Cardiac fibroblast (primary cell): ENCODE results near the gene MAP3K14.

Experiments
- DNase-seq, 2 donors: peaks; one replicate each; pipeline versions ENCODE4 v3.0.0 to v3.0.0-alpha.2; 2010; ENCODE audit warnings: low read depth in 2 of 2
- H3K4me3 ChIP-seq, 2 donors: replicated peaks in 1 of 2; 1 replicate in 1 of 2; 2 replicates in 1 of 2; pipeline ENCODE4 v1.5.1; 2011; ENCODE audit warnings: low read depth in 2 of 2, low read length in 2 of 2, mild to moderate bottlenecking in 2 of 2, moderate library complexity in 1 of 2
- TF ChIP-seq, protein P1 (sequence below): IDR thresholded peaks from one replicate; pipeline ENCODE4 v1.5.1; 2011; ENCODE audit warnings: low read depth, mild to moderate bottlenecking, low read length, inconsistent platforms

MAP3K14 gene

DNA sequence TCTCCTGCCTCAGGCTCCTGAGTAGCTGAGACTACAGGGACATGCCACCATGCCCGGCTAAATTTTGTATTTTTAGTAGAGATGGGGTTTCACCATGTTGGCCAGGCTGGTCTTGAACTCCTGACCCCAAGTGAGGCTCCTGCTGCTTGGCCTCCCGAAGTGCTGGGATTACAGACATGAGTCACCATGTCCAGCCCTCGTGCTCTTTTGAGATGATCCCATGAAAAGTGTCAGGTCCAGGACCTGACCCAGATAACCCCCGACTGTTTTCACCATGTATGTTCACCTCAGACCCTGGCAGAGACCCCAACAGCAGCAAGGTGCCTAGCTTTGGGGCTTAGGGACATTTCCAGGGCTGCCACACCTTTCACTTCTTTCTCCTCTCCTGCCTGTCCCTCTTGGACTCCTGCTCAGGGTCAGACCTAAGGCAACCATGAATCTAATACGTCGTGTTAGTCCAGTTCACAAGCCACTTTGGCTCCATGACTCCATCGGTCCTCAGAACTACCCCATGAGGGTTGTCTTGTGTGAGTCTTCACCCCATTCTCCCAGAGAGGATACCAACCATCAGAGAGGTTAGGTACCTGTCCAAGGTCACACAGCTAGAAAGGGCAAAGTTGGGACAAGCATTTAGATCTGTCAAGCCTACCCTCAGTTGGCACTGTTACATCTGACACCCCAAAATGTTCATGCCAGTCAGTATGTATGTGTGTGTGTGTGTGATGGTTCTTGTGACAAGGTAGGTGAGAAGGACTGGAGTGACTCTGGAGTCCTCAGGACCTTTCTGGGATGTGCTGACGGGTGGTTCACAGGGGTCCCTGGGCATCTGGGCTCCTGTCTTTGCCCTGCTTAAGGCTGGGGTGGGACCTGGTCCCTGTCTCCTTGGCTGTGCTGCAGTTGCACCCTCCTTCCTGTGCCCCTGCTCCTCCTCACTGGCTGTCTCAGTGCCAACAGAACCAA lies 23.1 kb upstream of the MAP3K14 start:
- H3K4me3 ChIP-seq, result no peak overlapping the region
- TF ChIP-seq, protein P1, sequence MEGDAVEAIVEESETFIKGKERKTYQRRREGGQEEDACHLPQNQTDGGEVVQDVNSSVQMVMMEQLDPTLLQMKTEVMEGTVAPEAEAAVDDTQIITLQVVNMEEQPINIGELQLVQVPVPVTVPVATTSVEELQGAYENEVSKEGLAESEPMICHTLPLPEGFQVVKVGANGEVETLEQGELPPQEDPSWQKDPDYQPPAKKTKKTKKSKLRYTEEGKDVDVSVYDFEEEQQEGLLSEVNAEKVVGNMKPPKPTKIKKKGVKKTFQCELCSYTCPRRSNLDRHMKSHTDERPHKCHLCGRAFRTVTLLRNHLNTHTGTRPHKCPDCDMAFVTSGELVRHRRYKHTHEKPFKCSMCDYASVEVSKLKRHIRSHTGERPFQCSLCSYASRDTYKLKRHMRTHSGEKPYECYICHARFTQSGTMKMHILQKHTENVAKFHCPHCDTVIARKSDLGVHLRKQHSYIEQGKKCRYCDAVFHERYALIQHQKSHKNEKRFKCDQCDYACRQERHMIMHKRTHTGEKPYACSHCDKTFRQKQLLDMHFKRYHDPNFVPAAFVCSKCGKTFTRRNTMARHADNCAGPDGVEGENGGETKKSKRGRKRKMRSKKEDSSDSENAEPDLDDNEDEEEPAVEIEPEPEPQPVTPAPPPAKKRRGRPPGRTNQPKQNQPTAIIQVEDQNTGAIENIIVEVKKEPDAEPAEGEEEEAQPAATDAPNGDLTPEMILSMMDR, result no peak
- no peak for DNase-seq

DNA sequence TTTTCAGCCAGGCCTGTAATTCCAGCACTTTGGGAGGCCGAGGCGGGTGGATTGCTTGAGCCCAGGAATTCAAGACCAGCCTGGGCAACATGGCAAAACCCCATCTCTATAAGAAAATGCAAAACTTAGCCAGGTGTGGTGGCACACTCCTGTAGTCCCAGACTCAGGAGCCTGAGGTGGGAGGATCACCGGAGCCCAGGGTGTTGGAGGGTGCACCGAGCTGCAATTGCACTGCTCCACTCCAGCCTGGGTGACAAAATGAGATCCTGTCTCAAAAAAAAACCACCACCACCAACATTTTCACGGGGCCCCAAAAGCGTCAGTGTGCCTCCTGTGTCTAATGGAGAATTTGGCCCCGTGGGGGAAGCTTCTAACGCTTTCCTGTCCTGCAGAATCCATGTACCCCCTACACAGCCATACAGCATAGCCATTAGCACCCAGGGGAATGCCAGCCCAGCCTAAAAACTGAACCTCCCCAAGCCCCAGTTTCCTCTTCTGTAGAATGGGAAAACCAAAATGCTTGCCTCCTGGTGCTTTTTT lies 22.2 kb upstream of the MAP3K14 start:
- TF ChIP-seq, protein P1, result no peak
- no peak overlapping the region for H3K4me3 ChIP-seq
- DNase-seq, result no peak

DNA sequence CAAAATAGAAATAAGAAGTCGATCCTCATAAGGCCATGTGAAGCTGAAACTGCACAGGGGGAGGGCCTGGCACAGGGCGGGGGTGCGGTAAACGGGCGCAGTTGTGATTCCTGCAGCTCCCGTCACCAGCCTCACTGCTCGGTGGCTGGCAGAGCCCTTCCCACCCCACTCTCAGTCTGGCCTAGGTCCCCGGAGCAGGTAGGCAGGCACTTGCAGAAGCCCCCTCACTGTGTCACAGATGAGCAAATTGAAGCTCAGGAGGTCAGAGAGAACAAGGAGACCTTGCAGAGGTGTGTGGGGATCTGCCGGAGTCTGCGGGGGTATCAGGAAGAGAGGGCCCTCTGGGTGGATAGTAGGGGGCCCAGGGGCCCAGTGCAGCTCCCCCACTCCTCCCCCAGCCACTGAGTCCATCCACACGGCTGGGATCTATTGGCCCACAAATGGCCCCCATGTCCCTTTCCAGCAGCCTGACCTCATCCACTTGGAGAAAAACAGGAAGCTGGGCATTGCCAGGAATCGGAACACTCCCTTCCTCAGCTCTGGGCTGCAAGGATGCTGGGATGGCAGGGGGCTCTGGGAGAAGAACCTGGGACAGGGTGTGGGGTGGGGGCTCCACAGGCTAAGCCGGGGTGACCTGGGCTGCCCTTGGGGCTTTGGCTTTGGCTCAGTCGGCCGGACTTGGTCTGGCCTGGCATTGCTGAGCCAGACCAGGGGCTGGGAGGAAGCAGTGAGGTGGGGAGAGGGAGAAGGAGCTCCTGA lies 21.4 kb upstream of the MAP3K14 start:
- peak; percentile 21 to 68 for DNase-seq
- no peak overlapping the region for H3K4me3 ChIP-seq
- TF ChIP-seq, protein P1, result no peak

DNA sequence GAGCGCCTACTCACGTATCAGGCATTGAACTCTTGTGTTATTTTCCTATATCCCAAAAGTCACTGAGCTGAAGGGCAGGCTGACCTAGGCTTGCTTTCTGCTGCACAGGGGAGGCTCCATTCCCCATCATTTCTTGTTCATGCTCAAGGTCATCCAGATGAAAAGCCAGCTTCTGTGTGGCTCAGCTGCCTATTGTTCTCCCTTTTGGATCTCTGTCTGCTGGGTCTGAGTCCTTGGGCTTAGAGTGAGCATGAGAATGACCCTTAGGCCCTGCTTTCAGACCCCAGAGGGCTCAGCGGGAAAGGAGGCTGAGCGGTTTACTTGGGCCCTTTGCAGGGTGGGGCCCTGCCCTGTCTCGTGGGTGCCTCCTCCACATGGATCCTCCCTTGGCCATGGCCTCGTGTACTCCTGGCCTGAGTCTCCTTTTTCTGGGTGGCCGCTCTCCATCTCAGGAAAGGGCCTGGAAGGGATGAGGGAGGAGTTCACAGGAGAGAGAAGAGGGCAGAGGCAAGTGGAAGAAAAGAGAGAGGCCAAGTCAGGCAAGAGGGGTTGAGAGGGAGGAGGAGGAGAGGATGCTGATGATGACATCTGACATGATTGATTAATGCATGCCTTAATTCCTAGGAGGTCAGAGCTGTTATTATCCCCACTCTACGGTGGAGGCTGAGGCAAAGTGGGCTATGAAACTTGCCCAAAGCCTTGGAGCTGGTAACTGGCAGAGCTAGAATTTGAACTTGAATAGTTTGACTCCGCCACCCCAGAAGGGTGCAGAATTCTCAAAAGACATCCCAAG lies 19.8 kb upstream of the MAP3K14 start:
- TF ChIP-seq, protein P1, result no peak
- H3K4me3 ChIP-seq, result no peak overlapping the region
- no peak for DNase-seq

DNA sequence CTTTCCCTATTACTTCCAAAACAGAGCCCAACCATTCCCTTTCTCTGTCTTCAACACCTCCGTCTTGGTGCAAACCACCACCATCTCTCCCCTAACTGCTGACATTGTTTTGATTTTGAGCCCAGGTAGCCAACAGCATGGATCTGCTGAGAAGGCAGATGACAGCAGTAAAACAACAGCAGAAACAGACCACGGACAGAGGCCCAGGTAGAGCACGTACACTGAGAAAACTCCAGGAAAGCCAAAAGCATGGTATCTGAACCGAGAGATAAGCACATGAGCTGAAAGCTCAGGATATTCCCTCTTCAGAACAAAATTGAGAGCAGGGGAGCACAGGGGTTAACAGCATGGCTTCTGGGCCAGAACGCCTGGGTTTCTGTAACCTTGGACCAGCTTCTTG lies 18.9 kb upstream of the MAP3K14 start:
- TF ChIP-seq, protein P1, result no peak
- no peak for DNase-seq
- H3K4me3 ChIP-seq, result no peak overlapping the region
